SK-N-SH (cell line): ENCODE data around the gene MACROD2. TPM values are rescaled to one million over a fixed set of nuclear protein-coding genes. Genes with fewer than 3 reads are reported as not detected.

ENCODE experiments used
- CTCF ChIA-PET: fragments of 300-600, 350-600 bp; formaldehyde crosslinking; extraction: SDS; loops from one replicate; lab custom pipeline; 2021; lab: Yijun Ruan, JAX
- POLR2A ChIA-PET: fragments of 350-600 bp; sonication (Branson Sonifier 250); formaldehyde crosslinking; extraction: SDS; loops from one replicate; lab custom pipeline; 2020; ENCODE audit warnings: antibody characterized with exemption, inconsistent platforms; lab: Yijun Ruan, JAX
- DNase-seq: peaks from one replicate; pipeline ENCODE4 v3.0.0; 2012
- H2AFZ ChIP-seq: fragments of 200-600 bp; sonication (generic); 2 replicates; pipeline ENCODE4 v1.8.1; 2016; ENCODE audit warnings: antibody characterized with exemption, mild to moderate bottlenecking, low read depth
- H3F3A ChIP-seq: fragments of 200-600 bp; sonication (generic); replicated peaks from 2 replicates; pipeline ENCODE3; 2016; ENCODE audit warnings: antibody characterized with exemption, mild to moderate bottlenecking; ENCODE audit not compliant: insufficient read depth
- H3K27ac ChIP-seq, 2 experiments: fragments of 200-500 bp in 1 of 2; fragments of 200-600 bp in 1 of 2; sonication (Bioruptor generic) in 1 of 2; sonication (generic), shearing (Covaris generic) in 1 of 2; 2 replicates each; pipeline versions ENCODE4 v1.5.1 to v1.6.1; 2014 to 2016; ENCODE audit warnings: low read depth in 2 of 2, inconsistent platforms in 1 of 2, low read length in 1 of 2, mild to moderate bottlenecking in 1 of 2, mixed read lengths in 1 of 2
- H3K27me3 ChIP-seq: fragments of 200-600 bp; sonication (generic), shearing (Covaris generic); 2 replicates; pipeline ENCODE4 v1.6.1; 2016; ENCODE audit warnings: mixed run types; ENCODE audit not compliant: insufficient read depth
- H3K36me3 ChIP-seq, 2 experiments: fragments of 200-500 bp in 1 of 2; fragments of 200-600 bp in 1 of 2; sonication (Bioruptor generic) in 1 of 2; sonication (generic) in 1 of 2; replicated peaks in 1 of 2; 2 replicates each; pipeline versions ENCODE3 to v1.5.1; 2014 to 2016; ENCODE audit warnings: low read length in 1 of 2, mild to moderate bottlenecking in 1 of 2; ENCODE audit not compliant: insufficient read depth in 2 of 2, control insufficient read depth in 1 of 2
- H3K4me1 ChIP-seq, 2 experiments: fragments of 200-500 bp in 1 of 2; fragments of 200-600 bp in 1 of 2; sonication (Bioruptor generic) in 1 of 2; sonication (generic), shearing (Covaris generic) in 1 of 2; 2 replicates each; pipeline versions ENCODE4 v1.5.1 to v1.6.1; 2014 to 2016; ENCODE audit warnings: low read depth in 1 of 2, low read length in 1 of 2, mixed run types in 1 of 2; ENCODE audit not compliant: insufficient read depth in 2 of 2, control insufficient read depth in 1 of 2
- H3K4me2 ChIP-seq: fragments of 200-600 bp; sonication (generic), shearing (Covaris generic); 2 replicates; pipeline ENCODE4 v1.6.1; 2017; ENCODE audit warnings: mixed run types
- H3K4me3 ChIP-seq, 2 experiments: fragments of 200-500 bp in 1 of 2; fragments of 200-600 bp in 1 of 2; sonication (Bioruptor generic) in 1 of 2; sonication (generic), shearing (Covaris generic) in 1 of 2; 2 replicates each; pipeline versions ENCODE4 v1.5.1 to v1.8.1; 2014 to 2016; ENCODE audit warnings: low read depth in 2 of 2, inconsistent platforms in 1 of 2, low read length in 1 of 2, mild to moderate bottlenecking in 1 of 2, mixed read lengths in 1 of 2, moderate library complexity in 1 of 2
- H3K79me2 ChIP-seq: fragments of 200-600 bp; sonication (generic); 2 replicates; pipeline ENCODE4 v1.8.1; 2017; ENCODE audit warnings: mild to moderate bottlenecking; ENCODE audit not compliant: insufficient read depth
- H3K9ac ChIP-seq: fragments of 200-600 bp; sonication (generic); 2 replicates; pipeline ENCODE4 v1.6.1; 2017; ENCODE audit warnings: mixed run types
- H3K9me2 ChIP-seq: fragments of 200-600 bp; sonication (generic); 2 replicates; pipeline ENCODE4 v1.6.1; 2017; ENCODE audit warnings: mixed run types
- H3K9me3 ChIP-seq: fragments of 200-600 bp; sonication (generic); 2 replicates; pipeline ENCODE4 v1.6.1; 2017; ENCODE audit warnings: mixed run types, mild to moderate bottlenecking, moderate library complexity
- H4K20me1 ChIP-seq: fragments of 200-600 bp; sonication (generic); 2 replicates; pipeline ENCODE4 v1.6.1; 2017; ENCODE audit warnings: mild to moderate bottlenecking, mixed run types; ENCODE audit not compliant: insufficient read depth
- CHD2 ChIP-seq: fragments of 150-350 bp; IDR thresholded peaks from 2 replicates; pipeline ENCODE4 v1.6.1; 2018; ENCODE audit warnings: low read length; ENCODE audit not compliant: partially characterized antibody
- CTCF ChIP-seq: fragments of 200-600 bp; sonication (generic); IDR thresholded peaks from 2 replicates; pipeline ENCODE4 v1.6.1; 2017; ENCODE audit warnings: antibody characterized with exemption, mild to moderate bottlenecking, moderate library complexity
- ELF1 ChIP-seq: IDR thresholded peaks from 2 replicates; pipeline ENCODE4 v1.4.0; 2012
- GABPA ChIP-seq: IDR thresholded peaks from 2 replicates; pipeline ENCODE4 v1.4.0; 2012; ENCODE audit warnings: low read depth, mild to moderate bottlenecking
- GATA2 ChIP-seq: sonication (generic); formaldehyde crosslinking; IDR thresholded peaks from 2 replicates; pipeline ENCODE4 v1.5.0; 2020; ENCODE audit warnings: mild to moderate bottlenecking, missing genetic modification reagents
- IRF3 ChIP-seq: fragments of 150-350 bp; IDR thresholded peaks from 2 replicates; pipeline ENCODE4 v1.6.1; 2016; ENCODE audit warnings: mild to moderate bottlenecking, low read depth, low read length
- RCOR1 ChIP-seq: fragments of 150-350 bp; IDR thresholded peaks from 2 replicates; pipeline ENCODE4 v1.6.1; 2017; ENCODE audit warnings: antibody characterized with exemption, low read length
- REST ChIP-seq: IDR thresholded peaks from 2 replicates; pipeline ENCODE4 v1.6.1; 2012; ENCODE audit warnings: mild to moderate bottlenecking, low read depth, low read length, moderate library complexity
- RFX5 ChIP-seq: IDR thresholded peaks from 2 replicates; pipeline ENCODE4 v1.6.1; 2012; ENCODE audit warnings: mild to moderate bottlenecking, improper control_type of control experiment, low read length
- RXRA ChIP-seq: IDR thresholded peaks from 2 replicates; pipeline ENCODE4 v1.4.0; 2012; ENCODE audit warnings: low read depth, mild to moderate bottlenecking, borderline replicate concordance
- SIN3A ChIP-seq: IDR thresholded peaks from 2 replicates; pipeline ENCODE4 v1.6.1; 2012; ENCODE audit warnings: low read depth, mild to moderate bottlenecking, low read length, moderate library complexity, borderline replicate concordance
- SMC3 ChIP-seq: IDR thresholded peaks from 2 replicates; pipeline ENCODE4 v1.6.1; 2012; ENCODE audit warnings: low read depth, low read length, improper control_type of control experiment
- TCF12 ChIP-seq: IDR thresholded peaks from 2 replicates; pipeline ENCODE4 v1.4.0; 2012
- YY1 ChIP-seq: IDR thresholded peaks from 2 replicates; pipeline ENCODE4 v1.4.0; 2012; ENCODE audit warnings: low read depth, mild to moderate bottlenecking
- WGBS: methylation state at CpG from one replicate; pipeline ENCODE4 v1.1.6; 2017; ENCODE audit warnings: low lambda C conversion rate; 5-methylcytosine and 5-hydroxymethylcytosine counted together
- polyA plus RNA-seq, 3 experiments: library from polyadenylated mRNA; depleted of rRNA; stranded (reverse); fragments of >200 nt; gene quantifications; 2 replicates each; pipeline ENCODE4 v1.2.3, GENCODE V29; 2012

MACROD2 gene
- polyA plus RNA-seq, 1 of the 3 experiments (the other 2 are of a cell fraction), result 0.33 TPM

GRCh38 chr20:15857173-15857784 lies 1862.0 kb downstream of the MACROD2 start:
- Histone ChIP-seq H3K36me3 (no peaks in the 10 kb centered on the region), H3K9me3 (no peaks in the 10 kb centered on the region), H3K4me1 (no peaks in the 10 kb centered on the region; a peak in 1 of 4 replicates), H3K27ac (no peak overlapping the region), H3K4me2 (no peak overlapping the region), H4K20me1 (no peaks in the 10 kb centered on the region), H3K4me3 (no peak overlapping the region), H3K9me2 (no peaks in the 10 kb centered on the region), H3K27me3 (no peaks in the 10 kb centered on the region), H3F3A (no peaks in the 10 kb centered on the region), H3K9ac (no peak overlapping the region), H3K79me2 (no peaks in the 10 kb centered on the region), H2AFZ (no peak overlapping the region)
- no peak for TF ChIP-seq YY1
- no peak for TF ChIP-seq RCOR1
- TF ChIP-seq SMC3, result no peak
- no peak for TF ChIP-seq RFX5
- TF ChIP-seq CTCF, result no peak
- TF ChIP-seq IRF3, result no peak
- TF ChIP-seq SIN3A, result no peak
- no peak for TF ChIP-seq GATA2
- TF ChIP-seq GABPA, result no peak
- no peak for TF ChIP-seq REST
- TF ChIP-seq RXRA, result no peak
- no peak for TF ChIP-seq CHD2
- TF ChIP-seq TCF12, result no peak
- TF ChIP-seq ELF1, result no peak
- WGBS, result 37% methylated on average over 4 of the region's 4 CpGs
- POLR2A ChIA-PET, result no interaction called here
- CTCF ChIA-PET, result no interaction called here
- no peak for DNase-seq
